Cardiac fibroblast (primary cell): ENCODE measurements around the gene UBE2G2.

Source experiments
- DNase-seq, 2 donors: peaks; one replicate each; pipeline versions ENCODE4 v3.0.0 to v3.0.0-alpha.2; 2010; ENCODE audit warnings: low read depth in 2 of 2
- H3K4me3 ChIP-seq, 2 donors: replicated peaks in 1 of 2; 1 replicate in 1 of 2; 2 replicates in 1 of 2; pipeline ENCODE4 v1.5.1; 2011; ENCODE audit warnings: low read depth in 2 of 2, low read length in 2 of 2, mild to moderate bottlenecking in 2 of 2, moderate library complexity in 1 of 2
- TF ChIP-seq, protein P1 (sequence below): IDR thresholded peaks from one replicate; pipeline ENCODE4 v1.5.1; 2011; ENCODE audit warnings: low read depth, mild to moderate bottlenecking, low read length, inconsistent platforms

The UBE2G2 gene

GRCh38 chr21:44829507-44830092, 28.0 kb upstream of the UBE2G2 start:
- DNase-seq = no peak
- TF ChIP-seq, protein P1, sequence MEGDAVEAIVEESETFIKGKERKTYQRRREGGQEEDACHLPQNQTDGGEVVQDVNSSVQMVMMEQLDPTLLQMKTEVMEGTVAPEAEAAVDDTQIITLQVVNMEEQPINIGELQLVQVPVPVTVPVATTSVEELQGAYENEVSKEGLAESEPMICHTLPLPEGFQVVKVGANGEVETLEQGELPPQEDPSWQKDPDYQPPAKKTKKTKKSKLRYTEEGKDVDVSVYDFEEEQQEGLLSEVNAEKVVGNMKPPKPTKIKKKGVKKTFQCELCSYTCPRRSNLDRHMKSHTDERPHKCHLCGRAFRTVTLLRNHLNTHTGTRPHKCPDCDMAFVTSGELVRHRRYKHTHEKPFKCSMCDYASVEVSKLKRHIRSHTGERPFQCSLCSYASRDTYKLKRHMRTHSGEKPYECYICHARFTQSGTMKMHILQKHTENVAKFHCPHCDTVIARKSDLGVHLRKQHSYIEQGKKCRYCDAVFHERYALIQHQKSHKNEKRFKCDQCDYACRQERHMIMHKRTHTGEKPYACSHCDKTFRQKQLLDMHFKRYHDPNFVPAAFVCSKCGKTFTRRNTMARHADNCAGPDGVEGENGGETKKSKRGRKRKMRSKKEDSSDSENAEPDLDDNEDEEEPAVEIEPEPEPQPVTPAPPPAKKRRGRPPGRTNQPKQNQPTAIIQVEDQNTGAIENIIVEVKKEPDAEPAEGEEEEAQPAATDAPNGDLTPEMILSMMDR = no peak
- H3K4me3 ChIP-seq = no peak overlapping the region

GRCh38 chr21:44828362-44829056, 26.9 kb upstream of the UBE2G2 start:
- H3K4me3 ChIP-seq = no peak overlapping the region
- no peak for DNase-seq
- TF ChIP-seq, protein P1 = no peak

DNA sequence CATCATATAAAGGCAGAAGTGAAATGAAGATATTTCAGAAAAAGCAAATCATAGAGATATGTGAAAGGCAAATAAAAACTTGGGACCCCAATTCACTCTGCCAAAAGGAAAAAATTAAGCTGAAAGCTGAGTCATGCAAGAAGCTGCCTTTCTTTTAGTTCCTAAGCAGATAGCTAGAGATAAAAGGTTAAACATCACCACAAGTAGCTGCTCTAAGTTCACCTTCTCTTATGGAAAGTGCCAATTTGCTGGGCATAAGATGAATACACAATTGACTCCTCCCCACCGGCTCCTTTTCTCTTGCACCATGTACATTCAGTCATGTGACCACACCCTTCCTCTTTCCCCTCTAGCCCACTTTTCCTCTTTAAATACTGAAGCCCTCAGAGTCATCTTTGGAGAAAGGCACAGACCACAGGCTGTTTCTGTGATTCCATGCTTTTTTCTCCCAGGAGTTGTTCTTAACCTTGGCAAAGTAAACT, 21.6 kb upstream of the UBE2G2 start:
- H3K4me3 ChIP-seq = no peak overlapping the region
- DNase-seq = no peak
- TF ChIP-seq, protein P1 = no peak

- DNase-seq = no peak
- no peak overlapping the region for H3K4me3 ChIP-seq
- TF ChIP-seq, protein P1 = no peak
Observed at GRCh38 chr21:44822484-44823178, 21.0 kb upstream of the UBE2G2 start.

DNA sequence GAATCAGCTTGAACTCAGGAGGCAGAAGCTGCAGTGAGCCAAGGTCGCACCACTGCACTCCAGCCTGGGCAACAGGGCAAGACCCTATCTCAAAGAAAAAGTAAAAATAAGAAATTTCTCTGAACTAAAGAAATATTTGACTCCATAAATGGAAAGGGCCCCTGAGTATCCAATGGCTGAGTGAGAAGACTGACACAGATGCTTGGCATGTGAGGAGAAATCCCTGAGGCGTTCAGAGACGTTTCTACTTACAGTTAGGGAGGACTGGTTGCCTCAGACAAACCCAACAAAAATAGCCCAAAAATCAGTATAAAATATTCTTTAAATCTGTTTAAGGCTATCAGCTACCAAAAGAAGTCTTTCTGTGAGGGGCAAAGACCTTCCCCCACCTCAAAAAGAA, 19.2 kb upstream of the UBE2G2 start:
- no peak overlapping the region for H3K4me3 ChIP-seq
- peak in 1 of 2 donors; percentile 74 for DNase-seq
- TF ChIP-seq, protein P1 = no peak

DNA sequence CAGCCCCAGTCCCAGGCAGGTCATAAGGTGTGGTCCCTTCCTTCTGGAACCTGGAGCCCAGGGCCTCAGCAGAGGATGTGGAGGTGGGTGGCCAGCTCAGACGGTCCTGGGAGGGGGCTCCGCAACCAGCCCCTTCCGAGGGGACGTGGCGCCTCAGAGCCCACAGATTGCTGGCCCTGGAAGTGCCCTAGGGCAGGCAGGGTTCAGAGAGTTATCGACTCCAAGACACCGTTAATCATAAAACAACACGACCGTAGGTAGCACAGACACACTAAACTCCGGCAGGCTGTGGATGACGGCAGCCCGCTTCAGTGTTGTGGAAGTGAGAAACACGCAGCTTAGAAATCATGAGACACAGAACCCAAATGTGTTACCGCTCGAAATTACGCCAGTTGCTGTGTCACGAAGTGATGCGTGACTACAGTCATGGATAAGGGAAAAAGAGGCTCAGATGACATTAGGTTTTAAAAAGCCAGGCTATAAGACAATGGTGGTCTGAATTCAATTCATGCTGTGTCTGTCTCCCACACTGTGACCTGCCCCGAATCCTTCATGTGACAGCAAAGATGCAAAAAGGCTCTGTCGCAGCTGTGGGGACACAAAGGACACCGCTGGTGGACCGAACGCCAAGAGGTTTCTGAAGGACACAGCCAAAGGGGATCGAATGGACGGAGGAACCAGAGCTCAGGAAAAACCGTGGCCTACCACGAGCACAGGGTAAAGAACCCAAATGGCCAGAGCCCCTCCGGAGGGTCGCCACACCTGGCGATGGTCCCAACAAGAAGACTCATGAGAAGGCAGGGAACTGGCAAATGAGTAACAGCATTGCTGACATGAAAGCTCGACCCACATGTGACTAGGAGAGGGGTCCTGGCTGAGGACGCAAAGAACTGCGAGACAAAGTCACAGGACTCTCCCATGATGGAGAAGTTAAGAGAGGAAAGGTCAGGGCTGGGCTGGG, 17.9 kb upstream of the UBE2G2 start:
- H3K4me3 ChIP-seq = no peak overlapping the region
- DNase-seq = no peak

More for the DNA sequence above, 17.9 kb upstream of the UBE2G2 start:
- TF ChIP-seq, protein P1 = no peak
